NT2/D1 (cell line): Measurements from ENCODE around the gene LRRC4B.
A peak's percentile ranks its signal among the peaks of the same experiment; 100 is the strongest.

Experiments used
- DNase-seq: peaks from one replicate; pipeline ENCODE4 v3.0.0-alpha.2; 2011; ENCODE audit warnings: low read depth, low spot score
- H3K27me3 ChIP-seq: 2 replicates; pipeline ENCODE4 v1.6.0; 2011; ENCODE audit warnings: mild to moderate bottlenecking; ENCODE audit not compliant: insufficient read length, insufficient read depth
- H3K36me3 ChIP-seq: 2 replicates; pipeline ENCODE4 v1.6.1; 2011; ENCODE audit warnings: mild to moderate bottlenecking, low read length, mixed read lengths; ENCODE audit not compliant: insufficient read depth, insufficient read length
- H3K4me1 ChIP-seq: 2 replicates; pipeline ENCODE4 v1.5.1; 2011; ENCODE audit not compliant: insufficient read depth, insufficient read length
- H3K4me3 ChIP-seq: 2 replicates; pipeline ENCODE4 v1.5.1; 2011; ENCODE audit warnings: low read depth; ENCODE audit not compliant: insufficient read length
- H3K9ac ChIP-seq: 2 replicates; pipeline ENCODE4 v1.6.0; 2011; ENCODE audit warnings: low read depth; ENCODE audit not compliant: insufficient read length
- H3K9me3 ChIP-seq: 2 replicates; pipeline ENCODE4 v1.5.1; 2011; ENCODE audit warnings: mild to moderate bottlenecking, low read length; ENCODE audit not compliant: insufficient read depth
- SUZ12 ChIP-seq: IDR thresholded peaks from 2 replicates; pipeline ENCODE4 v1.6.1; 2011; ENCODE audit not compliant: insufficient read length, insufficient read depth; ENCODE audit errors: extremely low read depth
- YY1 ChIP-seq: IDR thresholded peaks from 2 replicates; pipeline ENCODE4 v1.6.1; 2011; ENCODE audit not compliant: insufficient read length, insufficient read depth
- ZNF274 ChIP-seq: IDR thresholded peaks from 2 replicates; pipeline ENCODE4 v1.6.1; 2011; ENCODE audit warnings: mild to moderate bottlenecking, low read depth, low read length

Gene LRRC4B

GRCh38 chr19:50488389-50489194 is 79.6 kb downstream of the LRRC4B start:
- peaks cover 4% of the 10 kb centered on the region for H3K4me1 ChIP-seq
- H3K9me3 ChIP-seq = peaks cover 36% of the 10 kb centered on the region
- TF ChIP-seq ZNF274 = no peak
- TF ChIP-seq SUZ12 = no peak
- no peak for TF ChIP-seq YY1
- no peaks in the 10 kb centered on the region for H3K36me3 ChIP-seq
- no peak overlapping the region for H3K4me3 ChIP-seq
- peaks cover 37% of the 10 kb centered on the region for H3K27me3 ChIP-seq
- DNase-seq = no peak
- no peak overlapping the region for H3K9ac ChIP-seq

DNA sequence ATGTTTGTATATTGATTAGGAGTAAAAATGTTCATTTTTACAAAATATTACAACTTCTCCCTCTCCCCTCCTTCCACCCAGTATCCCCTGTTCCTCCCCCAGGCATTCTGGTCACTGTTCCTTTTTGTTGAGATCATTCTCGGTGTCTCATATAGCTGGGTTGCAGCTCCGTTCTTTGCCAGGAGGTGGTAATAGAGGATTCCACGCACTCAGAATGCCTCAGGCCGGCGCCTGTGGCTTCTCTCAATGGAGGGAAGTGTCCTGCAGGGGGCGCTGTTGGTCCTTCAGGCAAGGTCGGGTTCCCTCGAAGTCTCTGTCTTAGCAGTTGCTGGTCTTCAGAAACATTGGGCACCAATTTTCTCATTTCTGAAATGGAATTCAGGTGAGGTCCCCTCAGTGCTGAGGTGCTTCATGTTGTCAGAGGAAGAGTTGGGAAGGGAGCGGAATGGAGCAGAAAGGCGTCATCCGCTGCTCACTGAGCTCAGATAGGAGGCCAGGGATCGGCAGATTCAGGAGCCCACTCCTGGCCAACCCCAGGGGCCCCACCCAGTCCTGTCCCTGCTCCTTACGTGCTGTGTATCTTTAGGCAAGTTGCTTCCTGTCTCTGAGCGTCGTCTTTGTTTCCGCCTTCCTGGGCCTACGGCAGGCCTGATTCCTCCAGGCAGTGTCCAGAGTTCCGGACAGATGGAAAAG is 81.3 kb downstream of the LRRC4B start:
- DNase-seq = peak; percentile 70
- H3K4me1 ChIP-seq = peaks cover 2% of the 10 kb centered on the region
- H3K27me3 ChIP-seq = peaks cover 21% of the 10 kb centered on the region
- no peak overlapping the region for H3K9ac ChIP-seq
- no peak overlapping the region for H3K4me3 ChIP-seq
- no peak for TF ChIP-seq SUZ12
- no peaks in the 10 kb centered on the region for H3K36me3 ChIP-seq
- H3K9me3 ChIP-seq = peaks cover 36% of the 10 kb centered on the region

DNA sequence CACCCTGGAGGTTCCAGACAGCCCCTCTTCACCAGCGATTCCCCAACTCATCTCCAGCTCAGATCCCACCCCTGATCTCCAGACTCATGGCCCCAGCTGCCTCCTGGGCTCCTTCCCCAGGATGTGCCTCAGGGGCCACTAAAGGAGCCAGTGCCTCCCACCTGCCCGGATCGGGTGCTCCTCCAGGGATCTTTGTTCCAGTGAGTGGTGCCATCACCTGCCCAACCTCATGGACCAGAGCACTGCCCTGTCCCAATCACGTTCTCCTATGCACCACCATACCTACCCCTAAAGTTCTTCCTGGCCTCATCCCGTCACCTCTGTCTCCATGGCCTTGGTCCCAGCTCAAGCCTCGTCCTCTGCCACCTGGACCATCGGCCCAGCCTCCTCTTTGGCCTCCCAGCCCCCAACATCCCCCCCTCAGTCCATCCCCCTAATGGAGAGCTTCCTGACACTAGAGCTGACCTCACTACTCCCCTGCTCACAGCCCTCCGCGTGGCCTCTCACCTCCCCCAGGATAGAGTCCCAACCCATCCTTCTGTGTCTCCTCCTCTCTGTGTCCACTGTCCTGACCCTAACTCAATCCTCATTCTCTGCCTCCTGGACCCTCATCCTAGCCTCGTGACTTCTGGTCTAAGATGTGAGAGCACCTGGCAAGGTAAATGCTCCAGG is 82.8 kb downstream of the LRRC4B start:
- Histone ChIP-seq H3K4me3 (no peak overlapping the region), H3K9me3 (peaks cover 31% of the 10 kb centered on the region), H3K36me3 (no peaks in the 10 kb centered on the region), H3K27me3 (peaks cover 7% of the 10 kb centered on the region), H3K9ac (no peak overlapping the region), H3K4me1 (peaks cover 9% of the 10 kb centered on the region)
- DNase-seq = no peak
- TF ChIP-seq YY1 (no peak), SUZ12 (no peak), ZNF274 (no peak)

- no peak for DNase-seq
- H3K4me1 ChIP-seq = peaks cover 9% of the 10 kb centered on the region
- peaks cover 5% of the 10 kb centered on the region for H3K27me3 ChIP-seq
- no peak for TF ChIP-seq ZNF274
- no peak for TF ChIP-seq SUZ12
- TF ChIP-seq YY1 = no peak
- H3K9me3 ChIP-seq = peaks cover 44% of the 10 kb centered on the region
- H3K36me3 ChIP-seq = no peaks in the 10 kb centered on the region
- no peak overlapping the region for H3K9ac ChIP-seq
- no peak overlapping the region for H3K4me3 ChIP-seq
These were observed 85.3 kb downstream of the LRRC4B start for GRCh38 chr19:50482916-50483315.

- H3K9ac ChIP-seq = no peak overlapping the region
- TF ChIP-seq YY1 (no peak), SUZ12 (no peak), ZNF274 (no peak)
- H3K27me3 ChIP-seq = peaks cover under 1% of the 10 kb centered on the region
- H3K4me1 ChIP-seq = peaks cover 9% of the 10 kb centered on the region
- H3K9me3 ChIP-seq = peaks cover 42% of the 10 kb centered on the region
- DNase-seq = no peak
- H3K36me3 ChIP-seq = no peaks in the 10 kb centered on the region
- no peak overlapping the region for H3K4me3 ChIP-seq
These were observed 85.9 kb downstream of the LRRC4B start for GRCh38 chr19:50482271-50482855.

DNA sequence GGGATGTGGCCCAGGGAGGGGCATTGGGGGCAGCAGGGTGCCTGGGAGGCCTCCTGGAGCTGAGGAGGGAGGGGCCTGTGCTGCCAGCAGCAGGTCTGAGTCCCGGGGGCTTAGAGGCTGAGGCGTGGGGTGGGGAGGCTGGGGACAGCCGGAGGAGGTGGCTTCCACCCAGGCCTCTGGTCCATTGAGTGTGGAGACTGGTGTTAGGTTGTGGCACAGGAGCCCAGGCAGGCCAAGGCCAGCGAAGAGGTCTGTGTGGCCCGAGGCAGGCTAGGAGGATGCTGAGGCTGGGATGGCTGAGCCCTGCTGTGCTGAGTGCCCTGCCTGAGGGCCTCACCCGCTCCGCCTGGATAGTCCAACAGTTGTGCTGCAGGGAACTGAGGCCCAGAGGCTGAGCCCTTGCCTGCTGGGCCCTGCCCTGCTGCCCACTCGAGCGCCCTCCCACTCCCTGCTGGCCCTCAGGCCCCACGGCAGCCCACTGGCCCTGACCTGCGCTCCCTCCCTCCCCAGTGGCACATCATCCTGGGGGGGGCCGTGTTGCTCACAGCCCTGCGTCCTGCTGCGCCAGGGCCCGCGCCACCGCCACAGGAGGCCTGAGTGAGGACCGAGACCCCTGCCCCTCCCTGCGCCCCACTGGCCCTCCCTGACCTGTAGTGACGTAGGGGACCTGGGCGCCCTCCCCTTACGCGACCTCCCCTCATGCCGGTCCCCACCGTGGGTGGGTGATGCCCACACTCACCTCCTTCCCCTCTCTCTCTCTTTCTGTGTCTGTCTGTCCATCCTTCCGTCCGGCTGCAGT is 86.7 kb downstream of the LRRC4B start:
- DNase-seq = no peak
- Histone ChIP-seq H3K4me3 (no peak overlapping the region), H3K4me1 (peaks cover 9% of the 10 kb centered on the region), H3K36me3 (no peaks in the 10 kb centered on the region), H3K27me3 (no peaks in the 10 kb centered on the region), H3K9ac (no peak overlapping the region), H3K9me3 (peaks cover 34% of the 10 kb centered on the region)
- TF ChIP-seq YY1 = no peak
- no peak for TF ChIP-seq SUZ12
- TF ChIP-seq ZNF274 = no peak
